Vagina (tissue), 2 donors: ENCODE results near the gene CGB2. TPM values are rescaled to one million over a fixed set of nuclear protein-coding genes. Genes with fewer than 3 reads are reported as not detected.
"Not testable (repeated sequence)": the region's sequence is repeated elsewhere in the genome, so short reads cannot be mapped to it uniquely, and the experiment has no call there.

ENCODE experiments used
- DNase-seq, 2 donors: peaks; one replicate each; pipeline ENCODE4 v3.0.0-alpha.2; 2017; ENCODE audit errors: extremely low spot score in 2 of 2
- H3K27ac ChIP-seq: fragments of 200-600 bp; sonication (generic); one replicate; pipeline ENCODE4 v1.5.1; 2019
- H3K27me3 ChIP-seq: fragments of 200-600 bp; sonication (generic); one replicate; pipeline ENCODE4 v1.5.1; 2019
- H3K36me3 ChIP-seq, 2 donors: fragments of 200-600 bp; sonication (generic); one replicate each; pipeline ENCODE4 v1.5.1; 2017 to 2019
- H3K4me1 ChIP-seq: fragments of 200-600 bp; sonication (generic); one replicate; pipeline ENCODE4 v1.5.1; 2019
- H3K4me3 ChIP-seq, 2 donors: fragments of 200-600 bp; sonication (generic); 1 replicate in 1 of 2; 2 replicates in 1 of 2; pipeline ENCODE4 v1.5.1; 2016 to 2019
- H3K9me3 ChIP-seq: fragments of 200-600 bp; sonication (generic); one replicate; pipeline ENCODE4 v1.5.1; 2019
- CTCF ChIP-seq, 3 experiments: fragments of 450-650 bp in 2 of 3; fragments of 200-600 bp in 1 of 3; sonication (generic) in 1 of 3; IDR thresholded peaks; one replicate each; pipeline ENCODE4 v1.5.1; 2017 to 2019; ENCODE audit warnings: antibody characterized with exemption in 3 of 3, mild to moderate bottlenecking in 2 of 3, moderate library complexity in 2 of 3
- POLR2A ChIP-seq, 2 donors: fragments of 450-650 bp; IDR thresholded peaks; one replicate each; pipeline ENCODE4 v1.6.1; 2017; ENCODE audit warnings: antibody characterized with exemption in 2 of 2, mild to moderate bottlenecking in 2 of 2, moderate library complexity in 2 of 2
- POLR2AphosphoS5 ChIP-seq, 2 donors: sonication (generic); formaldehyde crosslinking; IDR thresholded peaks; one replicate each; pipeline ENCODE4 v1.9.0; 2017; ENCODE audit warnings: antibody characterized with exemption in 2 of 2, mild to moderate bottlenecking in 2 of 2, low read depth in 1 of 2; ENCODE audit not compliant: insufficient read depth in 1 of 2
- intact Hi-C: fragments of 100-400 bp; cut with DNase I; formaldehyde crosslinking; loops from one replicate; pipeline ENCODE4 v1.15.1; 2023
- microRNA-seq: library from miRNA; unstranded; fragments of <30 nt; microRNA quantifications from one replicate; pipeline ENCODE4, GENCODE V29; 2017; ENCODE audit warnings: borderline number of aligned reads, borderline replicate concordance
- small RNA-seq: library from RNA; depleted of rRNA; stranded (forward); fragments of <200 nt; gene quantifications from one replicate; pipeline ENCODE3, GENCODE V24; 2016
- total RNA-seq: library from RNA; depleted of rRNA; stranded (reverse); fragments of >200 nt; gene quantifications from one replicate; pipeline ENCODE4 v1.2.3, GENCODE V29; 2016

CGB2 gene
- total RNA-seq, 1 donor from 2014 or later, result not detected

GRCh38 chr19:49073514-49074378 lies 42.1 kb downstream of the CGB2 start:
- Histone ChIP-seq H3K4me1 (peaks cover 6% of the 10 kb centered on the region), H3K36me3 (no peaks in the 10 kb centered on the region), H3K9me3 (no peaks in the 10 kb centered on the region), H3K4me3 (no peak overlapping the region), H3K27ac (no peak overlapping the region), H3K27me3 (no peaks in the 10 kb centered on the region)
- TF ChIP-seq CTCF (IDR thresholded peaks at IDR 0.05) (no peak), POLR2A (IDR thresholded peaks at IDR 0.05) (no peak), POLR2AphosphoS5 (IDR thresholded peaks at IDR 0.05; ENCODE audit: insufficient read depth in 1 of 2, low read depth in 1 of 2) (no peak)
- intact Hi-C loops, result no loop called here
- DNase-seq, result no peak

- H3K4me1 ChIP-seq, H3K27me3 ChIP-seq, intact Hi-C loops, DNase-seq, H3K36me3 ChIP-seq, H3K4me3 ChIP-seq, H3K27ac ChIP-seq, H3K9me3 ChIP-seq: not testable (repeated sequence)
- peak; percentile 32 to 66 (median 59) for TF ChIP-seq CTCF (IDR thresholded peaks at IDR 0.05)
These were observed 43.2 kb downstream of the CGB2 start for GRCh38 chr19:49074869-49075268.

GRCh38 chr19:49080392-49080791 lies 48.7 kb downstream of the CGB2 start:
- H3K27me3 ChIP-seq, result no peaks in the 10 kb centered on the region
- TF ChIP-seq CTCF (IDR thresholded peaks at IDR 0.05), result no peak
- no peak for TF ChIP-seq POLR2AphosphoS5 (IDR thresholded peaks at IDR 0.05; ENCODE audit: insufficient read depth in 1 of 2, low read depth in 1 of 2)
- no peak for TF ChIP-seq POLR2A (IDR thresholded peaks at IDR 0.05)

GRCh38 chr19:49081273-49081672 lies 49.6 kb downstream of the CGB2 start:
- intact Hi-C loops, result no loop called here
- Histone ChIP-seq H3K4me3 (no peak overlapping the region), H3K36me3 (no peaks in the 10 kb centered on the region), H3K27me3 (no peaks in the 10 kb centered on the region), H3K27ac (no peak overlapping the region), H3K4me1 (peaks cover 11% of the 10 kb centered on the region), H3K9me3 (no peaks in the 10 kb centered on the region)
- TF ChIP-seq CTCF (IDR thresholded peaks at IDR 0.05) (no peak), POLR2A (IDR thresholded peaks at IDR 0.05) (no peak), POLR2AphosphoS5 (IDR thresholded peaks at IDR 0.05; ENCODE audit: insufficient read depth in 1 of 2, low read depth in 1 of 2) (no peak)
- no peak for DNase-seq

More at GRCh38 chr19:49080392-49080791, 48.7 kb downstream of the CGB2 start:
- no peak overlapping the region for H3K4me3 ChIP-seq
- no peaks in the 10 kb centered on the region for H3K36me3 ChIP-seq
- H3K27ac ChIP-seq, result no peak overlapping the region
- intact Hi-C loops, result no loop called here
- H3K4me1 ChIP-seq, result peaks cover 7% of the 10 kb centered on the region
- no peaks in the 10 kb centered on the region for H3K9me3 ChIP-seq
- DNase-seq, result no peak

Small RNAs within 50 kb of the gene (microRNA-seq; reads per million reads assigned to microRNA genes)
- gene MIR6798, result not detected

Small RNAs within 50 kb of the gene (small RNA-seq; reads per million reads assigned to genes)
- gene MIR6798, result not detected
- gene RN7SL708P, result not detected

Other genes with a start within 250 kb of the CGB2 start
- 41.5 TPM for gene BCAT2, start 220.9 kb upstream of the CGB2 start, total RNA-seq
- gene HSD17B14, start 195.4 kb upstream of the CGB2 start, total RNA-seq, result 19.2 TPM
- gene PLEKHA4, start 163.3 kb upstream of the CGB2 start, total RNA-seq, result 37.1 TPM
- gene PPP1R15A, start 159.5 kb upstream of the CGB2 start, total RNA-seq, result 52.1 TPM
- gene TULP2, start 133.1 kb upstream of the CGB2 start, total RNA-seq, result not detected
- 151 TPM for gene NUCB1, start 131.6 kb upstream of the CGB2 start, total RNA-seq
- gene DHDH, start 98.2 kb upstream of the CGB2 start, total RNA-seq, result not detected
- 52.3 TPM for gene BAX, start 77.0 kb upstream of the CGB2 start, total RNA-seq
- gene FTL, start 66.6 kb upstream of the CGB2 start, total RNA-seq, result 4,380 TPM
- 32.2 TPM for gene GYS1, start 38.6 kb upstream of the CGB2 start, total RNA-seq
- gene RUVBL2, start 38.0 kb upstream of the CGB2 start, total RNA-seq, result 100 TPM
- not detected for gene LHB, start 14.8 kb upstream of the CGB2 start, total RNA-seq
- not detected for gene CGB3, start 7.6 kb upstream of the CGB2 start, total RNA-seq
- not detected for gene CGB1, start 5.0 kb downstream of the CGB2 start, total RNA-seq
- not detected for gene CGB5, start 12.0 kb downstream of the CGB2 start, total RNA-seq
- gene CGB8, start 17.2 kb downstream of the CGB2 start, total RNA-seq, result not detected
- 0.98 TPM for gene CGB7, start 25.9 kb downstream of the CGB2 start, total RNA-seq
- 6.1 TPM for gene NTF4, start 32.9 kb downstream of the CGB2 start, total RNA-seq
- gene KCNA7, start 40.8 kb downstream of the CGB2 start, total RNA-seq, result not detected
- 380 TPM for gene SNRNP70, start 53.6 kb downstream of the CGB2 start, total RNA-seq
- gene LIN7B, start 82.5 kb downstream of the CGB2 start, total RNA-seq, result 23.8 TPM
- not detected for gene C19orf73, start 87.3 kb downstream of the CGB2 start, total RNA-seq
- gene PPFIA3, start 87.7 kb downstream of the CGB2 start, total RNA-seq, result 4.7 TPM
- gene HRC, start 123.5 kb downstream of the CGB2 start, total RNA-seq, result 0.25 TPM
- 22.8 TPM for gene TRPM4, start 125.9 kb downstream of the CGB2 start, total RNA-seq